ENCODE data around the gene FKBP2.

Gene FKBP2

GRCh38 chr11:64219755-64220154 lies 21.1 kb upstream of the FKBP2 start:
- DNase-seq: no peak

- no peak for DNase-seq
Observed at GRCh38 chr11:64220271-64220670, 20.6 kb upstream of the FKBP2 start.

DNA sequence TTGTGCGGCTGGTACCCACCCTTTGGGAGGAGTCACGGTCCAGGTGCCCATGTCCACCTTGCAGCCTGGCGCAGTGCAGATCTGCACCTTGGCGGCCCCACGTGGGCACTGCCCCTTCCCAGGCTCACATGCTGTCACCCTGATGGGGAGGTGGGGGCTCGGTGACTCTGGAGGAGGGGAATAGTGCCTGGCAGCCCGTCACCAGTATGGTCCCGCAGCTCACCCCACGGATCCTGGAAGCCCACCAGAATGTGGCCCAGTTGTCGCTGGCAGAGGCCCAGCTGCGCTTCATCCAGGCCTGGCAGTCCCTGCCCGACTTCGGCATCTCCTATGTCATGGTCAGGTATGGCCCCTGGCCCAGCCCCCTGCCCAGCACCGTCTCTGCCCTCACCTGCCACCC lies 20.1 kb upstream of the FKBP2 start:
- no peak for DNase-seq

DNA sequence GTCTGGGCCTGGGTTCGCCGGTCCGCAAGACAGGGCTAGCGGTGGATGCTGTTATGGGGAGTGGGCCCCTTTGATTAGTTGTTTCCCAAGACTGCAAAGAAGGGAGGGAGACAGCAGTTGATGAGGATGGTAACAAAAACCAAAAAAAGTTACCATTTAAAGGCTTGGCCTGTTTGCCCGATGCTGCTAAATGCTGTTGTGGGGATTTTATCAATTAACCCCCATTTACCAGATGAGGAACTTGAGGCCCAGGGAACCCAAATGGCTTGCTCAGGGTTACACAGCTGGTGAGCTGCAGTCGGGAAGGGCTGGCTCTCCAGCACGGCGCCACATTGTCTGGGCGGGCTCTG lies 18.3 kb upstream of the FKBP2 start:
- DNase-seq: no peak

GRCh38 chr11:64223001-64223651 lies 17.8 kb upstream of the FKBP2 start:
- DNase-seq: no peak

DNA sequence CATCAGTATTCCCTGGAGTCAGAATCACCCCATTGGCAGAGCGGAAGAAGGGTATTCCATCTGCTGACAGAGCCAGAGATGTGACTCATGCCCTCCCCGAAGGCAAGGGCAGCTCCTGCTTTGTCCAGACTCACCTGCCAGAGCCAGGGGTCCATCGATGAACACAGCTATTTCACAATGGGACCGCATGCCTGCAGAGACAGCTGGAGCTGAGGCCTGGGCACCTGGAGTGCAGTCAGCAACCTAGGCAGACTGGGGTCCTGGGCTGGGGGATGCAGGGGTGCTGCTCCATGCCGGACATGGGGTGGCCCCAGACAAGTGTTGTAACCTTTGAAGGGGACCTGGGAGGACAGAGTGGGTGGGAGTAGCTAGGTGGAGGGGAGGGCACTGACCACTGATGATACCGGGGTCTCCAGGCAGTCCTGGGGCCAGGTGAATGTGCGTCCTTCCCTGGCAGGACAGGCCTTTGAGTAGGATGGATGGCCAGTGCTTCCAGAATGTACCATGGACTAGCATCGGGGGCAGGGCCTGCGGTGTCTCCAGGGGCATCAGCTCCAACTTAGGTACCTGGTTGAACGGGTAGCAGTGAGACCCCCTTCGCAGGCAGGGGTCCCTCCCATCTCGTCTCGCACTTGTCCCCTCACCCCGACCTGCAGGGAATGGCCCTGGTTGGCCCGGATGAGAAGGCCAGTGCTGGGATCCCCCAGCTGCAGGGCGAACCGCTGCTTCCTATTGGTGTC lies 16.6 kb upstream of the FKBP2 start:
- no peak for DNase-seq

DNA sequence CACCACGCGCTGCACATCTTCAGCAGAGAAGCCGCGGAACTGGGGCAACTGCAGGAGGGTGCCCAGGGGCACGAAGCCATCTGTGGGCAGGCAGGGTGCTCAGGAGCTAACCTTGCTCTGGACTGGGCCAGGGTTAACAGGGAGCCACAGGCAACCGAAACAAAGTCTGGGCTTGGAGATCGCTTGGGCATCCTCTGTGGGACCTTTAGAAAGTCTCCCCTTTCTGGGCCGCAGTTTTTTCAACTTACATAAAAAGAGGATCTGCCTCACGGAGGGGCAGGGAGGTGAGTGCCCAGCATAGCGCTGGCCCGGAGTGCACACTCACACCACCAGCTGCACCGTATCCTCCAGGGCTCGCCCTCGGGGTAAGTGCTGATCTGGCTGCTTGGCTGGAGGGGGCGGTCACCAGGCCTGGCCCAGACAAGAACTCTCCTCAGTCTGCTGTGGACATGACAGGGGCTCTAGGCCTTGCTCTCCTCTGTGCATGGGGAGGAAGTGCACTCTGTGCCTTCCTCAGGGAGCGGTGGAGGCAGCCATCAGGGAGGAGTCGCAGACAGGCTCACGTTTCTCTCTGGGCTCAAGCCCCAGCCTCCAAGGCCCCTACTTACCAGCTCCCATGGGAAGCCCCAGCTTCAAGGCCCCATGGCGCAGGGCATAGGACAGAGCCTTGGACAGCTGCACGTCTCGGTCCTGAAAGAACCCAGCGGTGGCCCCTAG lies 15.8 kb upstream of the FKBP2 start:
- DNase-seq: no peak

GRCh38 chr11:64225608-64226506 lies 15.0 kb upstream of the FKBP2 start, which contains the start of the genes NUDT22 and TRPT1:
TSS of gene NUDT22 (plus strand) at chr11:64226274. CDS start at chr11:64226653, 379 bp downstream.
TSS of gene TRPT1 (minus strand) at chr11:64226186. CDS start at chr11:64225860, 326 bp downstream.
- peak; percentile 82 for DNase-seq

GRCh38 chr11:64226507-64227051 lies 14.3 kb upstream of the FKBP2 start:
- DNase-seq: no peak

GRCh38 chr11:64227405-64227956 lies 13.4 kb upstream of the FKBP2 start:
- DNase-seq: no peak

DNA sequence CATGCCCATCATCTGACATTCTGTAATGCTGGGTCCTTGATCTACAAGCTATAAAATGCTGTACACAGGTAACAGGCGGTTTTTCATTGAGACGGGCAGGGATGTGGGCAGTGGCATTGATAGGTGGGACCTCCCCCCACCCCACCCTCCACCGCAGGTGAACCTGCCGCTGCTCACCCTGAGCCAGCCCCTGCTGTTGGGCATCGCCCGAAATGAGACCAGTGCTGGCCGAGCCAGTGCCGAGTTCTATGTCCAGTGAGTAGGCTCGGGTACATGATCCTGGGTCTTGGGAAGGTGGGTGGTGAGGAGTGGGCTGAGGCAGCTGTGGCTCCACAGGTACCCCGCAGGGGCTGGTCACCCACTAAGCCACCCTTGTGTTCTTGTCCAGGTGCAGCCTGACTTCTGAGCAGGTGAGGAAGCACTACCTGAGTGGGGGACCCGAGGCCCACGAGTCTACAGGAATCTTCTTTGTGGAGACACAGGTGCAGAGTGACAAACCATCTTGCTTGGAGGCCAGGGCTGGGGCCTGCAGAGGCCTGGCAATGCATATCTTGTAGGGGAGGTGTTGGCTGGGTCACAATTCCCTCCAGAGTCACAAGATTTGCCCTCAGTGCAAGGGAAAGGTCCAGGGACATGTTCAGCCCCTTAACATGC lies 11.7 kb upstream of the FKBP2 start:
- no peak for DNase-seq

DNA sequence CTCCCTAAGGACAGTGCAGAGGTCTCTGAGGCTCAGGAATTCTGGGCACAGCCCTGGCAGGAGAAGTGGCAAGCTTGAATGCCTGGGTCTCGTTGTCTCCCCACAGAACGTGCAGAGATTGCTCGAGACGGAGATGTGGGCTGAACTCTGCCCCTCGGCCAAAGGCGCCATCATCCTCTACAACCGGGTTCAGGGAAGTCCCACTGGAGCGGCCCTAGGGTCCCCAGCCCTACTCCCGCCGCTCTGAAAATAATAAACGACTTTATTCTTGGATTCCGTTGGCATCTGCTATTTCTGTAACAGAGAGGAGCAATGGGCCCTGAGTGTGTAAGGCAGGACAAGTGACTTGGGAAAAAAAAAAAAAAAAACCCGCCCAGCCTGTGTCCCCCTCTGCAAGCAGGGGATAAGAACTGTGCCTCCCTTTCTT lies 11.1 kb upstream of the FKBP2 start:
- DNase-seq: no peak

DNA sequence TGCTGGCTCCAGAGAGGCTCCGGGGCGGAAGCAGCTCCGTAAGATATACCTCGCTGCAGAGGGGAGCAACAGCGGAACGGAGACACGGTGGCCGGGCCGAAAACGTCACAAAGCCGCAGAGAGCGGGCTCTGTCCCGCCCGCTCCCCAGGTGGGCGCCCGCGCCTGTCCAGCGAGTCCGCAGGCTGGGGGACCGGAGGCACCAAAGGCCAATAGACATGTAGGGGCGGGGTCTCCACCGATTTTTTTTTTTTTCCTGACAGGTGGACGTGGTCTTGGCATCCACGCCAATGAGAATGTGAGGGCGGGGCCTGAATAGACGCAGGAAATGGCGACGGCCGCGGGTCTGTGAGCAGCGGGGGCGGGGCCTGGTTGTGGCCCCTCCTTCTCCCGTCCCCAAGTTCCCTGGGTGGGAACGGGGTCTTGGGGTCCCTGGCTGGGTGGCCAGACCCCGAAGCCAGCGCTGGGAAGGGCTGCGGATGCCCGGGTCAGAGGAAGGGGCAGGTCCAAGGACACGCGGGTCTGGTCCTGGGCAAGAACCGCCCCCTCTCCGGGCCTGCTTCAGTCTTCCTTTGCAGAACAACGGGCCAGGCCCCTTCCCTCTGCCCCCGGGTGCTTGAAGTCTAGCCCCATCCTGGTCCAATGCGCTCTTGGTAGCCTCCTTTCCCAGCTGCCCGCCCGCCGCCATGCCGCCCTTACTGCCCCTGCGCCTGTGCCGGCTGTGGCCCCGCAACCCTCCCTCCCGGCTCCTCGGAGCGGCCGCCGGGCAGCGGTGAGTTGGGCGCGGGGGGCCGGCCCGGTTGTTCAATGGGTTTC lies 10.5 kb upstream of the FKBP2 start, which contains the start of gene DNAJC4:
Gene DNAJC4 (plus strand): TSS at position 378 of the 814 bp plus-strand sequence. CDS start 307 bp downstream, at position 685.
- peak; percentile 86 for DNase-seq

DNA sequence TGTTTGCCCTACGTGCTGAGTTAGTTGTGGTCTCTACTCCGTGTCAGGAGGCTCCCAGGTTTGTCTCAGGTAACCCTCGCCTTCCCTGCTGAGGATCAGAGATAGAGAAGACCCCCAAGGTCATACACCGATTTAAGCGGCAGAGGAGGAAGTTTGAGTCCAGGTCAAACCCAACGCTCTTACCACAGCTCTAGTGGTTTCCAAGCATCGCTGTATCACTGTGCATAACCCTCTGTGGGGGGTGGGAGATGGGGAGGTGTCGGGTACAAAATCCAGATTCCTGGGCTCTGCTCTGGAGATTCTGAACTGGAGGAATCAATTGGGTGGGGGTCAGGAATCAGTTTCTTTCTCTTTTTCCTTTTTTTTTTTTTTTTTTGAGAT lies 9.9 kb upstream of the FKBP2 start:
- DNase-seq: no peak

- no peak for DNase-seq
Observed at GRCh38 chr11:64231546-64231945, 9.3 kb upstream of the FKBP2 start.

- DNase-seq: no peak
Observed at GRCh38 chr11:64232182-64232966, 8.5 kb upstream of the FKBP2 start.

GRCh38 chr11:64232967-64233315 lies 8.0 kb upstream of the FKBP2 start:
- no peak for DNase-seq

GRCh38 chr11:64233913-64234586 lies 6.8 kb upstream of the FKBP2 start, which contains the start of gene VEGFB:
TSS of gene VEGFB (plus strand) at chr11:64234584. CDS start at chr11:64234834, 250 bp downstream.
- peak; percentile 60 for DNase-seq
